ENCODE results near the gene LYPD6B.

DNA sequence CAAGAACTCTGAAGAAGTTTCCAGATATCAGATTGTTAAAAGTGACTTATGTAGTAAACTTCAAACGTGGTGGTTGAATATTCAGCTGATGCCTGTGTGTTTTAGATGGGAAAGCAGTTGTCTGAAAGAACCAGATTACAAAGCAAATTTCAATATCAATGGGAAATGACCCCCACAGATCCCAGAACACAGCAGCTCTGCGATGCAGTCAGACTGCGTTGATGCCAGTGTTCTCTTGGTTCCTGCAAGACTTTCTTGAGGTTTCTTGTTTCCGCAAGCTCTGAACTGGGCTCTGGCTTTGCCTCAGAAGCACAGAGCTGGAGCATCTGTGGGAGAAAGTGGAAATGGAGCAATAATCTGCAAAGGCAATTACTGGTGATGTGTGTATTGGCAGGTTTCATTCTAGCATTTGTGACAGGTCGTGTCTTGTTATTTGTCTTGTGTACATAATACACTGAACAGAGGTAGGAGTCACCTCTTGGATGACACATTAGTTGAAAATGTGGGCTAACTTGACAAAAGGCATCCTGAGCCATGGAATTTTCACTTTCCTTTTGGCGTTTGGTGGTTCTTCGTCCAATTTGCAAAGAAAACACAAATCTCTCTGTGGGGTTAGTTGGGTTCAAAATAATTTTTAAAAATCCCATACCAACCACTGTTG is 10.8 kb upstream of the LYPD6B start:
- no peak for TF ChIP-seq POLR2AphosphoS5 (IDR thresholded peaks at IDR 0.05; ENCODE audit: insufficient read depth, low read depth, low read length)
- no peak for TF ChIP-seq EZH2 (IDR thresholded peaks at IDR 0.05; ENCODE audit: borderline replicate concordance, low read depth, low read length, severe bottlenecking)
- no peak for TF ChIP-seq POLR2A (IDR thresholded peaks at IDR 0.05; ENCODE audit: low read depth, low read length)
- TF ChIP-seq, protein P1, sequence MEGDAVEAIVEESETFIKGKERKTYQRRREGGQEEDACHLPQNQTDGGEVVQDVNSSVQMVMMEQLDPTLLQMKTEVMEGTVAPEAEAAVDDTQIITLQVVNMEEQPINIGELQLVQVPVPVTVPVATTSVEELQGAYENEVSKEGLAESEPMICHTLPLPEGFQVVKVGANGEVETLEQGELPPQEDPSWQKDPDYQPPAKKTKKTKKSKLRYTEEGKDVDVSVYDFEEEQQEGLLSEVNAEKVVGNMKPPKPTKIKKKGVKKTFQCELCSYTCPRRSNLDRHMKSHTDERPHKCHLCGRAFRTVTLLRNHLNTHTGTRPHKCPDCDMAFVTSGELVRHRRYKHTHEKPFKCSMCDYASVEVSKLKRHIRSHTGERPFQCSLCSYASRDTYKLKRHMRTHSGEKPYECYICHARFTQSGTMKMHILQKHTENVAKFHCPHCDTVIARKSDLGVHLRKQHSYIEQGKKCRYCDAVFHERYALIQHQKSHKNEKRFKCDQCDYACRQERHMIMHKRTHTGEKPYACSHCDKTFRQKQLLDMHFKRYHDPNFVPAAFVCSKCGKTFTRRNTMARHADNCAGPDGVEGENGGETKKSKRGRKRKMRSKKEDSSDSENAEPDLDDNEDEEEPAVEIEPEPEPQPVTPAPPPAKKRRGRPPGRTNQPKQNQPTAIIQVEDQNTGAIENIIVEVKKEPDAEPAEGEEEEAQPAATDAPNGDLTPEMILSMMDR (IDR thresholded peaks at IDR 0.05; ENCODE audit: extremely low read depth in 1 of 2, insufficient read depth in 1 of 2, low read depth in 1 of 2, low read length in 2 of 2): no peak
- TF ChIP-seq MAX (IDR thresholded peaks at IDR 0.05; ENCODE audit: insufficient read depth, insufficient read length): no peak
- TF ChIP-seq JUN (IDR thresholded peaks at IDR 0.05; ENCODE audit: borderline replicate concordance, insufficient read depth, insufficient read length, low read depth): no peak
- no peak for TF ChIP-seq MYC (IDR thresholded peaks at IDR 0.05; ENCODE audit: low read depth, low read length)
- no peak for TF ChIP-seq GATA2 (IDR thresholded peaks at IDR 0.05; ENCODE audit: insufficient read depth, insufficient read length, low read depth, low read length)

Data from endothelial cell of umbilical vein (primary cell).